Uterus (tissue), 4 donors: ENCODE data around the gene TICRR. TPM values are rescaled to one million over a fixed set of nuclear protein-coding genes. Genes with fewer than 3 reads are reported as not detected.

ENCODE experiments used
- DNase-seq, 2 donors: peaks; one replicate each; pipeline ENCODE4 v3.0.0-alpha.2; 2019 to 2020
- H3K27ac ChIP-seq, 2 donors: fragments of 200-600 bp; sonication (generic); 1 replicate in 1 of 2; 2 replicates in 1 of 2; pipeline ENCODE4 v1.5.1; 2016 to 2018
- H3K27me3 ChIP-seq, 2 donors: fragments of 200-600 bp; sonication (generic); one replicate each; pipeline ENCODE4 v1.5.1; 2018 to 2019; ENCODE audit warnings: control low read depth in 1 of 2
- H3K36me3 ChIP-seq, 2 donors: fragments of 200-600 bp; sonication (generic); one replicate each; pipeline ENCODE4 v1.5.1; 2019; ENCODE audit warnings: control low read depth in 1 of 2
- H3K4me1 ChIP-seq, 2 donors: fragments of 200-600 bp; sonication (generic); one replicate each; pipeline ENCODE4 v1.5.1; 2018 to 2019; ENCODE audit warnings: control low read depth in 1 of 2
- H3K4me3 ChIP-seq, 2 donors: fragments of 200-600 bp; sonication (generic); 1 replicate in 1 of 2; 2 replicates in 1 of 2; pipeline ENCODE4 v1.5.1; 2018 to 2019; ENCODE audit warnings: mild to moderate bottlenecking in 1 of 2
- H3K9me3 ChIP-seq, 2 donors: fragments of 200-600 bp; sonication (generic); one replicate each; pipeline ENCODE4 v1.5.1; 2019; ENCODE audit warnings: control low read depth in 1 of 2
- POLR2A ChIP-seq, 2 donors: fragments of 450-650 bp; IDR thresholded peaks; one replicate each; pipeline ENCODE4 v1.6.1; 2016; ENCODE audit warnings: antibody characterized with exemption in 2 of 2, mild to moderate bottlenecking in 1 of 2, moderate library complexity in 1 of 2
- intact Hi-C: fragments of 100-400 bp; cut with DNase I; formaldehyde crosslinking; loops from one replicate; pipeline ENCODE4 v1.15.1; 2023; ENCODE audit warnings: low total_unique reads
- total RNA-seq, 4 donors: library from RNA; depleted of rRNA in 3 of 4; stranded (reverse); fragments of >200 nt in 3 of 4; gene quantifications; one replicate each; pipeline versions ENCODE4 v1.1.0 to v1.2.4, GENCODE V29; 2014 to 2023
- TF ChIP-seq, protein P1 (sequence below), 4 experiments: fragments of 200-600 bp in 2 of 4; fragments of 450-650 bp in 2 of 4; sonication (generic) in 2 of 4; IDR thresholded peaks; one replicate each; pipeline ENCODE4 v1.5.1; 2016 to 2019; ENCODE audit warnings: antibody characterized with exemption in 4 of 4, mild to moderate bottlenecking in 2 of 4, moderate library complexity in 1 of 4
- donor health status: DM: yes; HTN: yes; CAD: no.

TICRR gene
- total RNA-seq, 4 donors from 2014 or later, result under 0.01 to 3.7 TPM; not detected in 2

DNA sequence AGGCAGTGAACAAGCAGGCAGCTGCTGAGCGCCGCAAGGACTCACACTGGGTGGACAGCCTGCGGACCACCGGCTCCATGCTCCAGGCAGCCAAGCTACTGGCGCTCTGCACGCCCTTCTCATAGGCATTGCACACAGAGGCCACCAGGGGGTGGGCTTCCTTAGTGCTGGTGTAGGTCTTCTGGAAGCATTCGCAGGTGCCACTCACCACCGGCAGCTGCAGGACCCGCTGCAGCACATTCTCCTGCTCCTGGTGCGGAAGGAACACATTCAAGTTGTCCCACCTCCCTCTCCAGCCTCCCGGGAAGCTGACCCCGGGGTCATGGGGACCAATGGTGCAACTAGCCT lies 97.9 kb downstream of the TICRR start:
- H3K27me3 ChIP-seq, result no peaks in the 10 kb centered on the region
- intact Hi-C loops, result no loop called here

DNA sequence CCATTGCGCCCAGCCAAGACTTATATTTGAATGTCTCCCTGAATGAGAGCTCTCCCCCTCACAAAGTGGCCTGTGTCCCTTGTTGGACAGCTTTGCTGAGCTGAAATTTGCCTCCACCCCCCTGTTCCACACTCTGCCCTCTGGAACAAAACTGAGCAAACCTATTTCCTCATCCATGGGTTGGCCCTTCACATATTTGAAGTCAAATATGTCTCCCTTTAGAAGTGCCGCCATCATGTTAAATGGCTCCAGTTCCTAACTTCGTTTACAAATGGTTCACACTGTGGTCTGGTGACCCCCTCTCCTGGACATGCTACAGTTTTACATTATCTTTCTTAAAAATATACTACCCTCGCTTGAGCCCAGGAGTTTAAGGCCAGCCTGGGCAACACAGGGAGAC lies 99.3 kb downstream of the TICRR start:
- Histone ChIP-seq H3K4me3 (no peak overlapping the region), H3K4me1 (no peaks in the 10 kb centered on the region), H3K27me3 (no peaks in the 10 kb centered on the region), H3K36me3 (no peaks in the 10 kb centered on the region), H3K27ac (no peak overlapping the region), H3K9me3 (no peaks in the 10 kb centered on the region)
- no peak for DNase-seq
- intact Hi-C loops, result no loop called here
- TF ChIP-seq, protein P1, sequence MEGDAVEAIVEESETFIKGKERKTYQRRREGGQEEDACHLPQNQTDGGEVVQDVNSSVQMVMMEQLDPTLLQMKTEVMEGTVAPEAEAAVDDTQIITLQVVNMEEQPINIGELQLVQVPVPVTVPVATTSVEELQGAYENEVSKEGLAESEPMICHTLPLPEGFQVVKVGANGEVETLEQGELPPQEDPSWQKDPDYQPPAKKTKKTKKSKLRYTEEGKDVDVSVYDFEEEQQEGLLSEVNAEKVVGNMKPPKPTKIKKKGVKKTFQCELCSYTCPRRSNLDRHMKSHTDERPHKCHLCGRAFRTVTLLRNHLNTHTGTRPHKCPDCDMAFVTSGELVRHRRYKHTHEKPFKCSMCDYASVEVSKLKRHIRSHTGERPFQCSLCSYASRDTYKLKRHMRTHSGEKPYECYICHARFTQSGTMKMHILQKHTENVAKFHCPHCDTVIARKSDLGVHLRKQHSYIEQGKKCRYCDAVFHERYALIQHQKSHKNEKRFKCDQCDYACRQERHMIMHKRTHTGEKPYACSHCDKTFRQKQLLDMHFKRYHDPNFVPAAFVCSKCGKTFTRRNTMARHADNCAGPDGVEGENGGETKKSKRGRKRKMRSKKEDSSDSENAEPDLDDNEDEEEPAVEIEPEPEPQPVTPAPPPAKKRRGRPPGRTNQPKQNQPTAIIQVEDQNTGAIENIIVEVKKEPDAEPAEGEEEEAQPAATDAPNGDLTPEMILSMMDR (IDR thresholded peaks at IDR 0.05), result no peak
- no peak for TF ChIP-seq POLR2A (IDR thresholded peaks at IDR 0.05)

More for the DNA sequence above, 97.9 kb downstream of the TICRR start:
- Histone ChIP-seq H3K9me3 (no peaks in the 10 kb centered on the region), H3K4me1 (no peaks in the 10 kb centered on the region), H3K4me3 (no peak overlapping the region), H3K27ac (no peak overlapping the region), H3K36me3 (no peaks in the 10 kb centered on the region)
- DNase-seq, result no peak
- TF ChIP-seq, protein P1 (IDR thresholded peaks at IDR 0.05), result no peak

DNA sequence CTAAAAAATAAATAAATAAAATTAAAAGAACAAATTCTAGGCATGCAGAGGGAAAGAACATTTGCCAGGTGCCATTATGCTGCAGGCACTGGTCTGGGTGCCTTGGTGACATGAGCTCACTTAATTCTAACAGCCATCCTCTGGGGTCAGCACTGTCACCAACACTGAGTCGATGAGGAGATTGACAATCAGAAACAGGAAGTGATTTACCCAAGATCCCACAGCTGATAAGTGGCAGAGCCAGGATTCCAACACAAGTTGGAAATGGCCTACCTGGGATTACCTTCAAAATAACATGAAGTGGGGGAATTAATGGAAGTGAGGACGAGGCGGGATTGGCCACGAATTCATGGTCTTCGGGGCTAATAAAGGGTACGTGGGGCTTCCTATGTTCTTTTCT lies 100.3 kb downstream of the TICRR start:
- H3K36me3 ChIP-seq, result no peaks in the 10 kb centered on the region
- H3K9me3 ChIP-seq, result no peaks in the 10 kb centered on the region
- no peak overlapping the region for H3K27ac ChIP-seq
- TF ChIP-seq POLR2A (IDR thresholded peaks at IDR 0.05), result no peak
- TF ChIP-seq, protein P1 (IDR thresholded peaks at IDR 0.05), result no peak
- H3K4me1 ChIP-seq, result no peaks in the 10 kb centered on the region
- intact Hi-C loops, result no loop called here
- no peak for DNase-seq
- H3K27me3 ChIP-seq, result no peaks in the 10 kb centered on the region
- H3K4me3 ChIP-seq, result no peak overlapping the region

DNA sequence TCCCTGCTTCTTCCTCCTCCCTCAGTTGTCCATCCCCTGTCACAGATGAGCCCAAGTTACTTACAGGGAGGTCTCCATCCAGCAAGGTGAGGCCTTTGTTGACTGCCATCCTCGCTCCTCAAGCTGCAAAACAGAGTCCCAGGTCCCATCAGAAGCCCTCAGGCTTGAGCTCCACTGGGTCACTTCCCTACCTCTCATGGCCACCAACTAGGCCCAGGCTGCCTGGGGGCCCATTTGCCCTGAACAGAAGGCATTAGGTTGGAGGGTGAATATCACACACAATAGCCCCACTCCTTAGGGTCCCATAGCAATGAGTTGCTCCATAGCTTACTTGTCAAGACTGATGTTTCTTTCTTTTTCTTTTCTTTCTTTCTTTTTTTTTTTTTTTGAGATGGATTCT lies 102.1 kb downstream of the TICRR start:
- Histone ChIP-seq H3K36me3 (no peaks in the 10 kb centered on the region), H3K4me3 (no peak overlapping the region), H3K27me3 (no peaks in the 10 kb centered on the region), H3K27ac (no peak overlapping the region), H3K9me3 (no peaks in the 10 kb centered on the region), H3K4me1 (no peaks in the 10 kb centered on the region)
- intact Hi-C loops, result no loop called here
- TF ChIP-seq POLR2A (IDR thresholded peaks at IDR 0.05), result no peak
- TF ChIP-seq, protein P1 (IDR thresholded peaks at IDR 0.05), result no peak
- no peak for DNase-seq

Other genes with a start within 250 kb of the TICRR start
- gene POLG, start 240.6 kb upstream of the TICRR start, total RNA-seq, result 10 to 100 TPM; 38.4 to 62.0 (median 53.7) TPM
- 1 to 10 TPM in 1 of 4 donors, under 1 TPM in 2, not detected in 1; 0.14 to 2.9 (median 0.58) TPM for gene RHCG, start 78.9 kb upstream of the TICRR start, total RNA-seq
- 10 to 100 TPM in 2 of 4 donors, 1 to 10 TPM in 2; 2.0 to 17.3 (median 11.3) TPM for gene KIF7, start 80.0 kb downstream of the TICRR start, total RNA-seq
- gene PLIN1, start 103.9 kb downstream of the TICRR start, total RNA-seq, result 1 to 10 TPM in 1 of 4 donors, under 1 TPM in 2, not detected in 1; 0.26 to 1.3 (median 0.48) TPM
- gene PEX11A, start 115.3 kb downstream of the TICRR start, total RNA-seq, result 10 to 100 TPM in 2 of 4 donors, 1 to 10 TPM in 2; 1.5 to 16.2 (median 8.7) TPM
- 1 to 10 TPM in 1 of 4 donors, not detected in 3; 1.5 TPM for gene WDR93, start 115.3 kb downstream of the TICRR start, total RNA-seq
- 1 to 10 TPM in 3 of 4 donors, not detected in 1; 1.0 to 6.5 (median 2.7) TPM for gene MESP1, start 175.8 kb downstream of the TICRR start, total RNA-seq
- under 1 TPM in 1 of 4 donors, not detected in 3; 0.21 TPM for gene MESP2, start 200.9 kb downstream of the TICRR start, total RNA-seq
- gene ANPEP, start 239.4 kb downstream of the TICRR start, total RNA-seq, result 1 to 10 TPM in 3 of 4 donors, under 1 TPM in 1; 0.88 to 5.9 (median 2.2) TPM